OCI-LY1 (cell line): ENCODE results near the gene TCP1.

Source experiments
- H2AFZ ChIP-seq: fragments of 200-600 bp; sonication (generic), shearing (Covaris generic); 2 replicates; pipeline ENCODE4 v1.6.0; 2014; ENCODE audit warnings: antibody characterized with exemption, mild to moderate bottlenecking, low read length
- H3F3A ChIP-seq: fragments of 200-600 bp; sonication (generic), shearing (Covaris generic); 2 replicates; pipeline ENCODE4 v1.6.0; 2014; ENCODE audit warnings: mild to moderate bottlenecking, antibody characterized with exemption, low read length, moderate library complexity; ENCODE audit not compliant: insufficient read depth
- H3K27ac ChIP-seq: fragments of 200-600 bp; sonication (generic); 2 replicates; pipeline ENCODE4 v1.5.1; 2014; ENCODE audit warnings: low read length, mixed run types, mild to moderate bottlenecking, low read depth; ENCODE audit not compliant: poor library complexity, severe bottlenecking
- H3K27me3 ChIP-seq: fragments of 200-600 bp; sonication (generic); 2 replicates; pipeline ENCODE4 v1.6.0; 2014; ENCODE audit warnings: antibody characterized with exemption, mild to moderate bottlenecking, low read length, moderate library complexity; ENCODE audit not compliant: insufficient read depth
- H3K36me3 ChIP-seq: fragments of 200-600 bp; sonication (generic); 2 replicates; pipeline ENCODE4 v1.6.1; 2014; ENCODE audit warnings: mild to moderate bottlenecking, antibody characterized with exemption, low read length, moderate library complexity, mixed read lengths; ENCODE audit not compliant: insufficient read depth
- H3K4me1 ChIP-seq: fragments of 200-600 bp; sonication (generic); 2 replicates; pipeline ENCODE4 v1.5.1; 2014; ENCODE audit warnings: mild to moderate bottlenecking, low read length, moderate library complexity; ENCODE audit not compliant: insufficient read depth, severe bottlenecking
- H3K4me2 ChIP-seq: fragments of 200-600 bp; sonication (generic), shearing (Covaris generic); 2 replicates; pipeline ENCODE4 v1.6.1; 2014; ENCODE audit warnings: low read length
- H3K4me3 ChIP-seq: fragments of 200-600 bp; sonication (generic); 2 replicates; pipeline ENCODE4 v1.5.1; 2014; ENCODE audit warnings: low read length, low read depth, mild to moderate bottlenecking, mixed read lengths; ENCODE audit not compliant: poor library complexity, severe bottlenecking
- H3K79me2 ChIP-seq: fragments of 200-600 bp; shearing (Covaris generic); 2 replicates; pipeline ENCODE4 v1.6.1; 2016; ENCODE audit warnings: mixed run types, low read length, mixed read lengths; ENCODE audit not compliant: insufficient read depth
- H3K9ac ChIP-seq: fragments of 200-600 bp; sonication (generic), shearing (Covaris generic); 2 replicates; pipeline ENCODE4 v1.6.1; 2014; ENCODE audit warnings: mild to moderate bottlenecking, low read length, mixed read lengths
- H3K9me2 ChIP-seq: fragments of 200-600 bp; sonication (generic), shearing (Covaris generic); 2 replicates; pipeline ENCODE4 v1.6.1; 2014; ENCODE audit warnings: low read depth, mild to moderate bottlenecking, low read length, mixed read lengths
- H3K9me3 ChIP-seq: fragments of 200-600 bp; shearing (Covaris generic); 2 replicates; pipeline ENCODE4 v1.6.1; 2014; ENCODE audit warnings: low read length, mixed read lengths
- H4K20me1 ChIP-seq: fragments of 200-600 bp; sonication (generic), shearing (Covaris generic); 2 replicates; pipeline ENCODE4 v1.6.0; 2016; ENCODE audit warnings: mild to moderate bottlenecking, low read length; ENCODE audit not compliant: insufficient read depth
- CTCF ChIP-seq: fragments of 200-600 bp; sonication (generic), shearing (Covaris generic); IDR thresholded peaks from 2 replicates; pipeline ENCODE4 v1.5.1; 2017; ENCODE audit warnings: mild to moderate bottlenecking, antibody characterized with exemption, low read length, moderate library complexity, mixed read lengths
- EZH2 ChIP-seq: fragments of 200-600 bp; sonication (generic), shearing (Covaris generic); IDR thresholded peaks from 2 replicates; pipeline ENCODE4 v1.8.0; 2017; ENCODE audit warnings: borderline replicate concordance, mixed run types, mild to moderate bottlenecking, antibody characterized with exemption, low read length, moderate library complexity, mixed read lengths

The TCP1 gene

DNA sequence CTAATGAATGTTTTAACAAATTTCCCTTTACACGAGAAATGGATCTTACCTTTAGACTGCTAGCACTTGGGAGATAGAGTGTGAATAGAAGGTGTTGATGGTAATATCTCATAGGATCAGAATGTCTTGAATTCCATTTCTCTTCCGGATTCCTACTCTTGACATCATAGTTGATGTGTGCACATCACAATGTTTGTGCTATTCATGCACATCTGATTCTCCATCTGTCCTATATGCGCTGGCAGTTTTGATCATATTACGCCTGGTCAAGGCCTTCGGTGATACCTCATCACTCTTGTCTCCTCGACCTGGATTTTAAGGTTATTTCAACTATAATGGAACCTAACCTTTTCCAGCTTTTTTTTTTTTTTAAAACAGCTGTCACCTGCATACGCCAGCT is 44.3 kb downstream of the TCP1 start:
- no peaks in the 10 kb centered on the region for H3K9me3 ChIP-seq
- H3K27ac ChIP-seq, result no peak overlapping the region
- H3K4me1 ChIP-seq, result no peaks in the 10 kb centered on the region
- H2AFZ ChIP-seq, result no peak overlapping the region
- H3K27me3 ChIP-seq, result no peaks in the 10 kb centered on the region
- peaks cover 99% of the 10 kb centered on the region for H3K36me3 ChIP-seq
- peaks cover 2% of the 10 kb centered on the region; the same call in 1 of the 2 replicates for H4K20me1 ChIP-seq
- no peaks in the 10 kb centered on the region for H3F3A ChIP-seq
- 0 out of 2 replicates have a peak, but pooled peaks cover 4% of the 10 kb centered on the region for H3K79me2 ChIP-seq
- no peaks in the 10 kb centered on the region for H3K9me2 ChIP-seq
- TF ChIP-seq EZH2 (no peak), CTCF (no peak)
- H3K4me2 ChIP-seq, result no peak overlapping the region
- no peak overlapping the region for H3K4me3 ChIP-seq
- no peak overlapping the region for H3K9ac ChIP-seq

DNA sequence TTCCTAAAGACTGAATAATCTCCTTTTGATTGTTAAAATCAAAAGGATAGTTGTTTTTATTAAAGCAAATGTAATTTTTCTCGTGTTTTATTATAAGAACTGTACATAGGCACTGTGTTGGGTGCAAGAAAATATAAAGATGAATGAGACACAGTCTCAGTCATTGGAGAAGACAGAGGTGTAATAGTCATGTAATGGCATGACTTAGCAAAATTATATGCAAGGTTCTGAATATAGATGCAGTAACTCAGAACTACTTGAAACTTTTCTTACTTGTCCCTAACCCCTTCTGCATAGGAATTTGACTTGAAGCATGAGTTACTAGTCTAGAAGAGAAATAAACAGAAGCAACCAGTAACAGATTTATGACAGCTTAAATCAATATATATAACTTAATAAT is 47.2 kb downstream of the TCP1 start:
- H3K4me2 ChIP-seq, result no peak overlapping the region
- H3K9me2 ChIP-seq, result no peaks in the 10 kb centered on the region
- peaks cover 6% of the 10 kb centered on the region for H4K20me1 ChIP-seq
- no peaks in the 10 kb centered on the region for H3K27me3 ChIP-seq
- H3K27ac ChIP-seq, result no peak overlapping the region
- no peaks in the 10 kb centered on the region; the same call in 1 of the 2 replicates for H3F3A ChIP-seq
- peaks cover 33% of the 10 kb centered on the region for H3K79me2 ChIP-seq
- H3K4me3 ChIP-seq, result no peak overlapping the region
- no peak overlapping the region for H3K9ac ChIP-seq
- peaks cover 97% of the 10 kb centered on the region for H3K36me3 ChIP-seq
- TF ChIP-seq CTCF, result no peak
- TF ChIP-seq EZH2, result no peak
- H3K4me1 ChIP-seq, result no peaks in the 10 kb centered on the region
- H2AFZ ChIP-seq, result no peak overlapping the region
- H3K9me3 ChIP-seq, result no peaks in the 10 kb centered on the region

DNA sequence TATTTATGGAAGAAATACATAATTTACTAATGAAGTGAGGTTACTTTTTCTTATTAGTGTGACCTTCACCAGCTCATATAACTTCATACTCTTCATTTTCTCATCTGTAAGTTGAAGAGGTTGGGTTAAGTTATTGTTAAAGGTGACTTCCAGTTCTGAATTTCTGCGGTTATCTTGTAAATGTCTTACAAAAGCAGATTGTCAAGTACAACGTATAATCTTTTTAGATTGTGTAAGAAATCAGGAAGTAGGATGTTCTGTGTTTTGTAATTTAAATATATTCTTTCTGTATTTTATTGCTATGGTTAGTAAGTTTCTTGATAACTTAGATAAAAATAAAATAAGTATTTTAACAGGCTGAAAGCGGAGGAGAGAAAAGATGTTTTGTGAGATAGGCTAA is 50.1 kb downstream of the TCP1 start:
- Histone ChIP-seq H3K4me2 (no peak overlapping the region), H2AFZ (no peak overlapping the region), H3K36me3 (peaks cover 72% of the 10 kb centered on the region), H3K9me3 (no peaks in the 10 kb centered on the region), H3K27me3 (no peaks in the 10 kb centered on the region), H3K27ac (no peak overlapping the region), H4K20me1 (peaks cover 9% of the 10 kb centered on the region), H3K79me2 (peaks cover 61% of the 10 kb centered on the region), H3K9me2 (no peaks in the 10 kb centered on the region), H3K4me3 (no peak overlapping the region), H3K9ac (no peak overlapping the region), H3K4me1 (peaks cover 7% of the 10 kb centered on the region), H3F3A (no peaks in the 10 kb centered on the region; the same call in 1 of the 2 replicates)
- TF ChIP-seq CTCF, result no peak
- no peak for TF ChIP-seq EZH2
